NCI-H446 treated with DMSO at 0.1 percent for 48 hours (cell line): ENCODE measurements around the gene NHS.
A peak's percentile ranks its signal among the peaks of the same experiment; 100 is the strongest.
"Not testable (repeated sequence)": the region's sequence is repeated elsewhere in the genome, so short reads cannot be mapped to it uniquely, and the experiment has no call there.

ENCODE experiments used
- DNase-seq: peaks from one replicate; lab custom pipeline; 2025; lab: John Stamatoyannopoulos, UW

Gene NHS

GRCh38 chrX:17405225-17405969 is 30.4 kb downstream of the NHS start:
- no peak for DNase-seq

- no peak for DNase-seq
Measured at GRCh38 chrX:17409566-17410290, 34.7 kb downstream of the NHS start.

- no peak for DNase-seq
Measured at GRCh38 chrX:17410651-17411050, 35.7 kb downstream of the NHS start.

- peak; percentile 77 for DNase-seq
Measured at GRCh38 chrX:17411205-17411604, 36.2 kb downstream of the NHS start.

GRCh38 chrX:17412692-17413091 is 37.7 kb downstream of the NHS start:
- DNase-seq, result no peak

- no peak for DNase-seq
Measured at GRCh38 chrX:17413228-17413627, 38.2 kb downstream of the NHS start.

- no peak for DNase-seq
Measured at GRCh38 chrX:17414027-17414658, 39.1 kb downstream of the NHS start.

GRCh38 chrX:17414839-17415238 is 39.8 kb downstream of the NHS start:
- DNase-seq, result no peak

- no peak for DNase-seq
Measured at GRCh38 chrX:17415242-17415810, 40.3 kb downstream of the NHS start.

GRCh38 chrX:17417372-17417771 is 42.4 kb downstream of the NHS start:
- no peak for DNase-seq

- DNase-seq, result no peak
Measured at GRCh38 chrX:17425136-17425535, 50.1 kb downstream of the NHS start.

- no peak for DNase-seq
Measured at GRCh38 chrX:17425551-17425950, 50.6 kb downstream of the NHS start.

- DNase-seq, result no peak
Measured at GRCh38 chrX:17431171-17431570, 56.2 kb downstream of the NHS start.

GRCh38 chrX:17432158-17432557 is 57.2 kb downstream of the NHS start:
- no peak for DNase-seq

- no peak for DNase-seq
Measured at GRCh38 chrX:17433965-17434364, 59.0 kb downstream of the NHS start.

GRCh38 chrX:17435476-17435875 is 60.5 kb downstream of the NHS start:
- DNase-seq, result no peak

- no peak for DNase-seq
Measured at GRCh38 chrX:17438221-17438620, 63.2 kb downstream of the NHS start.

- DNase-seq, result no peak
Measured at GRCh38 chrX:17440258-17440657, 65.3 kb downstream of the NHS start.

GRCh38 chrX:17440836-17441235 is 65.8 kb downstream of the NHS start:
- DNase-seq, result no peak

- no peak for DNase-seq
Measured at GRCh38 chrX:17441965-17442364, 67.0 kb downstream of the NHS start.

GRCh38 chrX:17442898-17443297 is 67.9 kb downstream of the NHS start:
- DNase-seq, result no peak

GRCh38 chrX:17443556-17443955 is 68.6 kb downstream of the NHS start:
- no peak for DNase-seq

GRCh38 chrX:17446269-17446668 is 71.3 kb downstream of the NHS start:
- not testable (repeated sequence) for DNase-seq
